Vagina (tissue), 2 donors: Measurements from ENCODE around the gene PTK6. TPM values are rescaled to one million over a fixed set of nuclear protein-coding genes. Genes with fewer than 3 reads are reported as not detected.
"Not testable (repeated sequence)": the region's sequence is repeated elsewhere in the genome, so short reads cannot be mapped to it uniquely, and the experiment has no call there.

Source experiments
- DNase-seq, 2 donors: peaks; one replicate each; pipeline ENCODE4 v3.0.0-alpha.2; 2017; ENCODE audit errors: extremely low spot score in 2 of 2
- H3K27ac ChIP-seq: fragments of 200-600 bp; sonication (generic); one replicate; pipeline ENCODE4 v1.5.1; 2019
- H3K27me3 ChIP-seq: fragments of 200-600 bp; sonication (generic); one replicate; pipeline ENCODE4 v1.5.1; 2019
- H3K36me3 ChIP-seq, 2 donors: fragments of 200-600 bp; sonication (generic); one replicate each; pipeline ENCODE4 v1.5.1; 2017 to 2019
- H3K4me1 ChIP-seq: fragments of 200-600 bp; sonication (generic); one replicate; pipeline ENCODE4 v1.5.1; 2019
- H3K4me3 ChIP-seq, 2 donors: fragments of 200-600 bp; sonication (generic); 1 replicate in 1 of 2; 2 replicates in 1 of 2; pipeline ENCODE4 v1.5.1; 2016 to 2019
- H3K9me3 ChIP-seq: fragments of 200-600 bp; sonication (generic); one replicate; pipeline ENCODE4 v1.5.1; 2019
- POLR2A ChIP-seq, 2 donors: fragments of 450-650 bp; IDR thresholded peaks; one replicate each; pipeline ENCODE4 v1.6.1; 2017; ENCODE audit warnings: antibody characterized with exemption in 2 of 2, mild to moderate bottlenecking in 2 of 2, moderate library complexity in 2 of 2
- POLR2AphosphoS5 ChIP-seq, 2 donors: sonication (generic); formaldehyde crosslinking; IDR thresholded peaks; one replicate each; pipeline ENCODE4 v1.9.0; 2017; ENCODE audit warnings: antibody characterized with exemption in 2 of 2, mild to moderate bottlenecking in 2 of 2, low read depth in 1 of 2; ENCODE audit not compliant: insufficient read depth in 1 of 2
- intact Hi-C: fragments of 100-400 bp; cut with DNase I; formaldehyde crosslinking; loops from one replicate; pipeline ENCODE4 v1.15.1; 2023
- total RNA-seq: library from RNA; depleted of rRNA; stranded (reverse); fragments of >200 nt; gene quantifications from one replicate; pipeline ENCODE4 v1.2.3, GENCODE V29; 2016
- TF ChIP-seq, protein P1 (sequence below), 3 experiments: fragments of 450-650 bp in 2 of 3; fragments of 200-600 bp in 1 of 3; sonication (generic) in 1 of 3; IDR thresholded peaks; one replicate each; pipeline ENCODE4 v1.5.1; 2017 to 2019; ENCODE audit warnings: antibody characterized with exemption in 3 of 3, mild to moderate bottlenecking in 2 of 3, moderate library complexity in 2 of 3

Gene PTK6
- total RNA-seq, 1 donor from 2014 or later: 25.8 TPM

DNA sequence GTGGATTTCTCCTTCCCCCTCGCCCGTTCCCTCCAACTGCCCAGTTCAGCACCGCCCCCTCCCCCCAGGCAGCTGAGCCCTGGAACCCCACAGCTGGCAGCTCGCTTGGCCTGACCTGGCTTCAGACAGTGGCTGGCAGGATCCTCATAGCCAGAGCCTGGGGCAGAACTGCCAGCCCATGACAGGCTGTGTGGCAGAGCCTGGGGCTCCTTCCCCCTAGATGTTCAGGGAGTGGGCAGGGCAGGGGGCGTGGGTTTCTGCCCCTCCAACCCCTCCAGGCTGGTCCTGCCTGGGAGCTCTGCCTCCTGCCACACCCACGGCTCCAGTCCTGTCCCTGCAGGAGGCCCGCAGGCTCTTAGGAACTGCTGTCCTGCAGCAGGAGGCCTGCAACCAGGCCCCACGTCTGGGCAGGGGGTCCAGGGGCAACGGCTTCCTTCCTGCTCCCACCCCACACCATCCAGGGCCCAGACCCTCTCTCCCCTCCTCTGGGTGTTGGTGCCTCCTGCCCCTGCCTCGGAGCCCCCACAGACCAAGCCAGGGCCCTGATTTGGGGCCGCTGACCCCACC lies 55.1 kb downstream of the PTK6 start:
- Histone ChIP-seq H3K36me3 (no peaks in the 10 kb centered on the region), H3K4me1 (no peaks in the 10 kb centered on the region), H3K9me3 (no peaks in the 10 kb centered on the region), H3K27ac (no peak overlapping the region), H3K4me3 (no peak overlapping the region), H3K27me3 (no peaks in the 10 kb centered on the region)
- no peak for TF ChIP-seq POLR2A (IDR thresholded peaks at IDR 0.05)
- no peak for TF ChIP-seq POLR2AphosphoS5 (IDR thresholded peaks at IDR 0.05; ENCODE audit: insufficient read depth in 1 of 2, low read depth in 1 of 2)
- TF ChIP-seq, protein P1, sequence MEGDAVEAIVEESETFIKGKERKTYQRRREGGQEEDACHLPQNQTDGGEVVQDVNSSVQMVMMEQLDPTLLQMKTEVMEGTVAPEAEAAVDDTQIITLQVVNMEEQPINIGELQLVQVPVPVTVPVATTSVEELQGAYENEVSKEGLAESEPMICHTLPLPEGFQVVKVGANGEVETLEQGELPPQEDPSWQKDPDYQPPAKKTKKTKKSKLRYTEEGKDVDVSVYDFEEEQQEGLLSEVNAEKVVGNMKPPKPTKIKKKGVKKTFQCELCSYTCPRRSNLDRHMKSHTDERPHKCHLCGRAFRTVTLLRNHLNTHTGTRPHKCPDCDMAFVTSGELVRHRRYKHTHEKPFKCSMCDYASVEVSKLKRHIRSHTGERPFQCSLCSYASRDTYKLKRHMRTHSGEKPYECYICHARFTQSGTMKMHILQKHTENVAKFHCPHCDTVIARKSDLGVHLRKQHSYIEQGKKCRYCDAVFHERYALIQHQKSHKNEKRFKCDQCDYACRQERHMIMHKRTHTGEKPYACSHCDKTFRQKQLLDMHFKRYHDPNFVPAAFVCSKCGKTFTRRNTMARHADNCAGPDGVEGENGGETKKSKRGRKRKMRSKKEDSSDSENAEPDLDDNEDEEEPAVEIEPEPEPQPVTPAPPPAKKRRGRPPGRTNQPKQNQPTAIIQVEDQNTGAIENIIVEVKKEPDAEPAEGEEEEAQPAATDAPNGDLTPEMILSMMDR (IDR thresholded peaks at IDR 0.05): no peak
- no peak for DNase-seq
- intact Hi-C loops: no loop called here

DNA sequence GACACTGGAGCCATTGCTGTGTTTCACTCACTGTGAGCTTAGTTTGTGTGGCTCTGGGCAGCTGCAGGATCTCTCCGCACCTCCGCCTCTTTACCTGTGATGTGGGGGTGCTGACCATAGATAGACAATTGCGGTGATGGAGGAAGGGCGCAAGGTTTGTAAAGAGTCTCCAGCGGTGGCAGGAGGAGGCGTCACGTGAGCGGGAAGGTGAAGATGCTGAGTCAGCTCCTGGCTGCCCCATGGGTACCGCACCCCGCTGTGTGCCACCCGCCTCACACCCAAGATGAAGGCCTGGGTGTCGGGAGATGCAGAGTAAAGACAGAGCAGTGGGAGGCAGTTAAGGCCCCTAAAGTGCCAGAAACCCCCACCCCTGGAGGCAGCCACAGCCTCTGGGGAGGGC lies 55.7 kb downstream of the PTK6 start:
- Histone ChIP-seq H3K9me3 (no peaks in the 10 kb centered on the region), H3K27me3 (no peaks in the 10 kb centered on the region), H3K27ac (no peak overlapping the region), H3K4me1 (no peaks in the 10 kb centered on the region), H3K4me3 (no peak overlapping the region), H3K36me3 (no peaks in the 10 kb centered on the region)
- no peak for DNase-seq
- TF ChIP-seq POLR2AphosphoS5 (IDR thresholded peaks at IDR 0.05; ENCODE audit: insufficient read depth in 1 of 2, low read depth in 1 of 2) (no peak), POLR2A (IDR thresholded peaks at IDR 0.05) (no peak)
- TF ChIP-seq, protein P1 (IDR thresholded peaks at IDR 0.05): no peak
- intact Hi-C loops: no loop called here

DNA sequence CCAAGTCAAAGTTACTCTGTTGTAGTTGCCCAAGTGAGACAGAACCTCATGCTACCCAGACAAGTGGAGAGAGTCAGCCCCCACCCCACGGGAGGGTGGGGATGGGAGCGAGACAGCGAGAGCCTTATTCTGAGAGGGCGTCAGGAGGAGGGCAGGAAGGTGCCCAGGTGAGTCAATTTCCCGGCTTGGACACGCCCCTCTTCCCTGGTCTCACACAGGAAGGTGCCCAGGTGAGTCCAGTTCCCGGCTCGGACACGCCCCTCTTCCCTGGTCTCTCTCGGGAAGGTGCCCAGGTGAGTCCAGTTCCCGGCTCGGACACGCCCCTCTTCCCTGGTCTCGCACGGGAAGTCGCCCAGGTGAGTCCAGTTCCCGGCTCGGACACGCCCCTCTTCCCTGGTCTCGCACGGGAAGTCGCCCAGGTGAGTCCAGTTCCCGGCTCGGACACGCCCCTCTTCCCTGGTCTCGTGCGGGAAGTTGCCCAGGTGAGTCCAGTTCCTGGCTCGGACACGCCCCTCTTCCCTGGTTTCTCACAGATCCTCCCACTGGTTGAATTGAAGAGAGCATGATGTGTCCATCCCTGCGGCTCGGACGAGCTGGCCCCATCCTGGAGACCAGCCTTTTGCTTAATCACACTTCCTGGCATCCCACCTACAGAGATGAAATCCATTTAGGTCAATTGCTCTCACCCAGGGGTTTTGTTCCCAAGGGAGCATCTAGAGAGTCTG lies 57.3 kb downstream of the PTK6 start:
- not testable (repeated sequence) for H3K9me3 ChIP-seq, H3K4me1 ChIP-seq, H3K36me3 ChIP-seq, H3K4me3 ChIP-seq, H3K27ac ChIP-seq, H3K27me3 ChIP-seq, DNase-seq
- intact Hi-C loops: loop anchor here (10.0 kb wide), 1 partner anchor 305 kb away; no protein-coding TSS in a partner anchor

DNA sequence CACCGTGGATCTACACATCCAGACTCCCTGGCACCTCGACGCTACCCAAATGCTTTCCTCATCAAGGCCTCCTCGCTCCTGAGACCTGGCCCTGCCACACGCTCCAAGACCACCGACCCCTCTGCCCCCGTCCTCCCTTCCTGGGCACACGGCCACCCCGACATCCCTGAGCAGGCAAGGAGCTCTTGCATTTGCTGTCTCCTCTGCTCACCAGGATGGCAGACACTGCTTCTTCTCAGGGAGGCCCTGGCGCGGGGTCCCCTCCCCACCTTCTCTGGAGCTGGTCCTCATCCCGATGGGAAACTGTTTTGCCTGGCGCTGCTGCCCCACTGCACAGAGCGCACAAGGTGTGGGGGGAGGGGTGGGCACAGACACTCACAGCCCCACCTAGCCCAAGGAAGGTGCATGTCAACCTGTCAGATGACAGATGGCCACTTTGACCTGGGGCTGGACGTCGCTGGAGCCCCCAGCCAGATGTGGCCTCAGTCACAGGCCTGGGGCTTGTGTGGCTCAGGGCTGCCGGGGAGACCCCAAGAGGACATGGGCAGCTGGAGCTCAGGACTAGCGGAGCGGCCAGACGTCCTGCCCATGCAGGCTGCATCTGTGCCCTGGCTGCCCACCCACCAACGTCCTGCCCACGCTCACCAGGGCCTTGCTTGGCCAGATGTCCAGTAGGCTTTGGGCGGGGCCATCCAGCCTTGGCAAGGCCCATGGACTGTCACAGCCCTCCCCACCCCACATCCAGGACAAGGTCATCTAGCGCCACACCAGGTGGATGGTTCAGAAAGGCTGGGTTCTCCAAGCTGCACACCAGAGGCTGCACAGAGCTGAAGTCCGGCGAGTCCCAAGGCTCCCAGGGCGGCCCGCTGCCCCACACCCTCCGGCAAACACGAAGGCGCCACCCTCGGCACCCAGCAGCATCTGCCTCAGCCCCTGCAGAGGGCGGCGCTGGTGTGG lies 58.6 kb downstream of the PTK6 start:
- intact Hi-C loops: loop anchor here (10.0 kb wide), 1 partner anchor 304 kb away; no protein-coding TSS in a partner anchor
- DNase-seq: no peak
- no peaks in the 10 kb centered on the region for H3K27me3 ChIP-seq
- H3K9me3 ChIP-seq: no peaks in the 10 kb centered on the region
- no peak for TF ChIP-seq POLR2AphosphoS5 (IDR thresholded peaks at IDR 0.05; ENCODE audit: insufficient read depth in 1 of 2, low read depth in 1 of 2)
- TF ChIP-seq POLR2A (IDR thresholded peaks at IDR 0.05): no peak
- TF ChIP-seq, protein P1 (IDR thresholded peaks at IDR 0.05): no peak
- H3K36me3 ChIP-seq: no peaks in the 10 kb centered on the region
- H3K27ac ChIP-seq: no peak overlapping the region
- H3K4me1 ChIP-seq: no peaks in the 10 kb centered on the region
- H3K4me3 ChIP-seq: no peak overlapping the region

Other genes with a start within 250 kb of the PTK6 start
- gene COL20A1, start 244.2 kb downstream of the PTK6 start, total RNA-seq: not detected
- 0.25 TPM for gene CHRNA4, start 176.0 kb downstream of the PTK6 start, total RNA-seq
- gene KCNQ2, start 64.7 kb downstream of the PTK6 start, total RNA-seq: 1.2 TPM
- gene EEF1A2, start 38.3 kb downstream of the PTK6 start, total RNA-seq: 9.8 TPM
- gene PPDPF, start 16.6 kb downstream of the PTK6 start, total RNA-seq: 198 TPM
- not detected for gene SRMS, start 10.4 kb upstream of the PTK6 start, total RNA-seq
- not detected for gene FNDC11, start 16.8 kb upstream of the PTK6 start, total RNA-seq
- 31.4 TPM for gene HELZ2, start 36.9 kb upstream of the PTK6 start, total RNA-seq
- gene GMEB2, start 89.7 kb upstream of the PTK6 start, total RNA-seq: 11.3 TPM
- 14.7 TPM for gene STMN3, start 116.0 kb upstream of the PTK6 start, total RNA-seq
- gene RTEL1, start 120.9 kb upstream of the PTK6 start, total RNA-seq: 17.7 TPM
- gene TNFRSF6B, start 159.3 kb upstream of the PTK6 start, total RNA-seq: 16.7 TPM
- gene ARFRP1, start 170.6 kb upstream of the PTK6 start, total RNA-seq: 30.9 TPM
- gene ZGPAT, start 170.7 kb upstream of the PTK6 start, total RNA-seq: 30.4 TPM
- gene LIME1, start 199.3 kb upstream of the PTK6 start, total RNA-seq: 32.4 TPM
- gene SLC2A4RG, start 202.4 kb upstream of the PTK6 start, total RNA-seq: 33.1 TPM